Stimulated activated CD4-positive, alpha-beta T cell treated with anti-CD3 and anti-CD28 coated beads, Interleukin-1b, Interleukin-23, amount 100 ng/mL, for 48 hours (primary cell): ENCODE measurements around the gene TRAF3IP1.

ENCODE experiments used
- DNase-seq: peaks from one replicate; pipeline ENCODE4 v3.0.0-alpha.2; 2020

TRAF3IP1 gene

GRCh38 chr2:238412067-238412767, 91.9 kb downstream of the TRAF3IP1 start:
- no peak for DNase-seq

DNA sequence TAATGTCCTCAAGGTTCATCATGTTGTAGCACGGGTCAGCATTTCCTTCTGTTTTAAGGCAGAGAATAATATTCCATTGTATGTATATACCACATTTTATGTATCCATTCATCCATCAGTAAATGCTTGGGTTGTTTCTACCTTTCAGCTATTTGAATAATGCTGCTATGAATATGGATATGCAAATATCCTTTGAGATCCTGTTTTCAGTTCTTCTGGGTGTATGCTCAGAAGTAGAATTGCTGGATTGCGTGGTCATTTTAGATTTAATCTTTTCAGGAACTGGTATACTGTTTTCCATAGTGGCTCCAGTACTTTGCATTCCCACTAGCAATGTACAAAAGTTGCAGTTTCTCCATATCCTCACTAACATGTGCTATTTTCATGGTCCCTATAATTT, 93.0 kb downstream of the TRAF3IP1 start:
- no peak for DNase-seq

DNA sequence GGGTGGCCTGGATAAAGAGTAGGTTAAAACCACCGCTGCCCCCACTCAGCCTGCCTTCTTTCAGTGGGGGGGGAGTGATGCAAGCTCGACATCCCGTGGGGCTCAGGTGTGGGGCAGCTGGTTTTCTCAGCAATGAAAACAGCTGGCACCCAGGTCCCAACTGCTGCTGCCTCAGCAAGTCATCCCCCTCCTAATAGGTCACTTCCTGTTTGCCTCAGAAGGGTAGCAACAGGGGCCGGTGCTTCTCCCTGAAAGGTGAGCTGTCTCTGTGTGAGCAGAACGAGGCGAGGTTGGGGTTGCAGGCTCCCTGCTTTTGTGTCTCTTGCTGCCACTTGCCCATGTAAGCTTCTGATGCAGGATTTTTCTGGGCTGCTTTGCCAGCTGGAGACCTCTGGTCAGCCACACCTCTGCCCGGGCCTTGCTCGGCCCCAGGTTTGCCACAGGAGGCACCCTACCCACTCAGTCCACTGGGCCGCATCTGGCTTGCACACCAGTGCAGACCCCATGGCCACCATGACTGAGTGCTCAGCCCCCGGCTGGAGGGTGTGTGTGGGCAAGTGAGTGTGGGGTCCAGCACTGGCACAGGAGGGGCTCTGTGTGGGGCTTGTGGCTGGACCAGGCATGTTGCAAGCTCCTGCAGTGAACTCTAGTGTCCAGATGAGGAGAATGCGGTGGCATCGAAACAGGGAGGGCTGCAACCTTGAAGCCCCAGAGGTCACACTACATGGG, 94.9 kb downstream of the TRAF3IP1 start:
- peak; percentile 47 for DNase-seq

DNA sequence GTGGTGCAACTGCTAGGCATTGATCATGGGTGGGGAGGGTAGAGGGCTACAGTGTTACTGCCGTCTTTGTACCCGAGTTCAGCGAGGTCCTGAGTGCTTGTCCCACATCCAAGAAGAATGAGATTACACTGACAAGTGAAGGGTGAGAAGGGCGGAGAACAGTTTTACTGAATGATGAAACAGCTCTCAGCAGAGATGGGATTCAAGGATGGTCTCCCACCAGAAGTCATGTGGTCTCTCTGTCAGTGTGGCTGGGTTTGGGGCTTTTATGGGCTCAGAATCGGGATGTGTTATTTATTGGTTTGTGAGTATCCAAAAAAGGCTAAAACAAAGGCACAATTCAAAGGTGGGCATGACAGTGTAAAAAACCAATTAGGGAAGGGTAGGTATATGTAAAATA, 95.6 kb downstream of the TRAF3IP1 start:
- no peak for DNase-seq

GRCh38 chr2:238418196-238418998, 98.1 kb downstream of the TRAF3IP1 start:
- DNase-seq, result no peak

DNA sequence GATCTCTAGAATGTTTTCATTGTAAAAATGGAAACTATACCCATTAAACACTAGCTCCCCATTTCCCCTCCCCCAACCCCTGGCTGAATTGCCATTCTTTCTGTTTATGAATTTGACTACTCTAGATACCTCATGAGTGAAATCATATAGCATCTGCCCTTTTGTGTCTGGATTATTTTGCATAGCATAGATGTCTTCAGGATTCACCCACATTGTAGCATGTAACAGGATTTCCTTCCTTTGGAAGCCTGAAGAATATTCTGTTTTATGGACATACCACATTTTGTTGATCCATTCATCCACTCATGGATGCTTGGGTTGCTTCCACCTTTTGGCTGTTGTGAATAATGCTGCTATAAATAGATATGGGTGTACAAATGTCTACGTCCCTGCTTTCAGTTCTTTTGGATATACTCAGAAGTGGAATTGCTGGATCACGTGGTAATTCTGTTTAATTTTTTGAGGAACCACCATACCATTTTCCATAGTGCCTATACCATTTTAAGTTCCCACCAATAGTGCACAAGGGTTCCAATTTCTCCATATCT, 98.8 kb downstream of the TRAF3IP1 start:
- DNase-seq, result no peak

GRCh38 chr2:238420442-238420841, 100.1 kb downstream of the TRAF3IP1 start:
- DNase-seq, result no peak

- DNase-seq, result no peak
Measured at GRCh38 chr2:238420878-238421694, 100.8 kb downstream of the TRAF3IP1 start.

- DNase-seq, result no peak
Measured at GRCh38 chr2:238421695-238422035, 101.3 kb downstream of the TRAF3IP1 start.

- no peak for DNase-seq
Measured at GRCh38 chr2:238422285-238422684, 102.0 kb downstream of the TRAF3IP1 start.

DNA sequence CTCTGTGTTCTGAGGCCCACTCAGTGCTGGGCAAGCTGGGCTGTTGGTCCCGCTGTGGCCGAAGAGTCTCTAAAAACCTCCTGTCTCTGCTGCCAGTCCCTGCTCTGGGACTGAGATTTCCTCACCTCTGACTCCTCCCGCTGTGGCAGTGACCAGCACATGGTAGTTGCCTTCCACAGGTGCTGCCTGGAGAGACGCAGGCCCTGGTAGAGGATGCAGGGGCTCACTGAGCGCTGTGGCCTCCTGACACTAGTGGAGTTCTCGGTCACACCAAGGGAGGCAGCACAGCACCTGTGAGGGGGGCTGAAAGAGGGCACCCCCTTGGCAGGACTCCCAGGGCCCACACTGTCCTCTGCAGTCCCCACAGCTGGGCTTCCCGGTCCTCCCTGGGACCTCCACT, 102.6 kb downstream of the TRAF3IP1 start:
- no peak for DNase-seq

DNA sequence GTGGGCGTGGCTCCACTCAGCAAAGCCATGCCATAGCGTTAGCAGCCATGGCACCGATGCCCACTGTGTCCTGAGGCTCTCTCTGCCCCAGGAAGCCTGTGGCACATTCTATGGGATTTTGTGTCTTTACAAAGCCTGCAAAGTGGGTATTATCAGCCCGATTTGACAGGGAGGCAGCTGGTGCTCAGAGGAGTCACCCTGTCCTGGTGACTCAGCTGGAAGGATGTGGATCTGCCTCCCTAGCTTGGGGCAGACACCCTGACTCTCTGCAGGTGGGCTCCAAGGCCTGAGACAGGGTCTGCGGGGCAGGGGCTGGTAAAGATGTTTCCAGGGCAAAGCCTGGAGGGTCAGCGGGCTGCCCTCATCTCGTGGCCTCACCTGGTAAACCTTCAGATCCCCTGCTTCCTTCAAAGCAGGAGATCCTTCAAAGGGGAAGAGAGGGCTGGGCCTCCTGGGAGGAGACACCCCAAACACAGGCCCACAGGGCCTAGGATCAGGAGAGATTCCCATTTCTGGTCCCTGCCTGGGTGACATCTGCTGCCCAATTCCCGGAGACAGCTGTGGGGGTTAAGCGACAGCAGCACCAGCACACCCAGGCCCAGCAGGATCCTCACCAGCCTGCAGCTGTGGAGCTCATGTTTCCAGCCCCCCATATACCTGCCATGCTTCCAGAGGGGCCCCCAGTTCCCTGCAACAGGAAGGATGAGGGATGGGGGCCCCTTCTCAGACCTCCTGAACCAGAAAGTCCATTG, 103.4 kb downstream of the TRAF3IP1 start:
- DNase-seq, result no peak

GRCh38 chr2:238424313-238424700, 104.0 kb downstream of the TRAF3IP1 start:
- DNase-seq, result no peak

GRCh38 chr2:238425505-238425978, 105.2 kb downstream of the TRAF3IP1 start:
- no peak for DNase-seq

- DNase-seq, result peak; percentile 21
Measured at GRCh38 chr2:238425979-238426567, 105.8 kb downstream of the TRAF3IP1 start.

- peak; percentile 69 for DNase-seq
Measured at GRCh38 chr2:238426568-238427434, 106.5 kb downstream of the TRAF3IP1 start, which contains the start of gene ASB1. Gene ASB1, plus strand, starts transcription at chr2:238426927. Its CDS starts 144 bp downstream, at chr2:238427071.

DNA sequence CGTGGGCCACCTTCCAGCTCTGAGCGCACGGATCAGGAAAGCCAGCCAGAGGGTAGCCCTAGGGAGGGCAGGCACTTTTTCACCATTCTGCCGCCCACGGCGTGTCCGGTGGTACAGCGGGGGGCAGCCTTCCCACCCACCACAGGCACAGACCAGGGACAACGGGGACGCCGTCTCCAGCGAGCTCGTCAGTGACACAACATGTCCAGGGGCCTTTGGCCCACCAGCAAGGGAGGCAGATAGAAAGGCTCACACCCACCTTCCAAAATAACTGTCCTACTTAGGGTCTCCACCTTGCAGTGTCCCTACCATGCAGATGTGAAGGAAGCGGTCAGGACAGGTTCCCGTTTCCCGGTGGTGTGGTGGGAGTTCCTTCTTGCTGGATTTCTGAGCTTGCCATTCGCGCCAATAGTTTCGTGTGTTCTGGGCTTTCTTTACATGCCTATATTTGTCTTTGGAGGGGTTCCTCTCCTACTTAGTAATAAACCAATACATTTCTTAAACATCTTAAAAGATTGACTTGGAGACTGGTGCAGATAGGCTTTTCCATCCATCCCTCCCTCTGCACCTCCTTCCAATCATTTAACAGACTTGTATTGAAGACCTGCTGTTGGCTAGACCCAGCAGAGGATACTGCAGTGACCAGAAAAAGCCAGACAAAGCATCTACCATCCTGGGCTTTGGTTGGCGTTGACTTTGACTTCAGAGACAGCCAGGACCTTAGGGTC, 107.3 kb downstream of the TRAF3IP1 start:
- DNase-seq, result no peak

- DNase-seq, result no peak
Measured at GRCh38 chr2:238428866-238429265, 108.5 kb downstream of the TRAF3IP1 start.

DNA sequence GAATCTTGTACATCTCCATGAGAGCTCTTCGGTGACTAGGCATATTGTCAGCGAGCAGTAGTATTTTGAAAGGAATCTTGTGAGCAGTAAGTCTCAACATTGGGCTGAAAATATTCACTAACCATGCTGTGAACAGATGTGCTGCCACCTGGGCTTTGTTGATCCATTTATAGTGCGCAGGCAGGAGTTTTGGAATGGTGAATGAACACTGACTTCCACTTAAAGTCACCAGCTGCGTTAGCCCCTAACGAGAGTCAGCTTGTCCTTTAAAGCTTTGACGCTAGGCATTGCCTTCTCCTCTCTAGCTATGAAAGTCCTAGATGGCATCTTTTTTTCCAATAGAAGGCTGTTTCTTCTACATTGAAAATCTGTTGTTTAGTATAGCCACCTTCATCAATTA, 110.5 kb downstream of the TRAF3IP1 start:
- DNase-seq, result no peak
